IMR-90 (cell line): ENCODE results near the gene ZNF37A. TPM values are rescaled to one million over a fixed set of nuclear protein-coding genes. Genes with fewer than 3 reads are reported as not detected.

Experiments
- ATAC-seq: fragments of 200-7000 bp; cut with Tn5 transposase; 2 replicates; pipeline ENCODE4 v1.9.1; 2020; ENCODE audit warnings: low read depth, mild to moderate bottlenecking, moderate library complexity
- BruUV-seq: library from RNA; stranded (reverse); fragments of 400-500 nt; replicated peaks from 2 replicates; lab custom pipeline; 2021; lab: Mats Ljungman, UMichigan
- CTCF ChIA-PET: fragments of 300-600 bp; formaldehyde crosslinking; extraction: SDS; loops from one replicate; lab custom pipeline; 2021; ENCODE audit warnings: antibody characterized with exemption; lab: Yijun Ruan, JAX
- POLR2A ChIA-PET: fragments of 300-600 bp; sonication (Branson Sonifier 250); formaldehyde crosslinking; loops from one replicate; lab custom pipeline; 2022; ENCODE audit warnings: antibody characterized with exemption; ENCODE audit not compliant: unreplicated experiment; lab: Charles Lee
- DNase-seq: peaks from one replicate; pipeline ENCODE4 v3.0.0; 2013
- H2AFZ ChIP-seq: replicated peaks from 2 replicates; pipeline ENCODE3; 2013; ENCODE audit warnings: low read length, mild to moderate bottlenecking; ENCODE audit not compliant: poor library complexity
- H2AK5ac ChIP-seq: 2 replicates; pipeline ENCODE4 v1.6.1; 2013; ENCODE audit warnings: low read depth, low read length, inconsistent platforms
- H2AK9ac ChIP-seq: replicated peaks from 2 replicates; pipeline ENCODE3; 2013; ENCODE audit warnings: mild to moderate bottlenecking, low read depth, low read length, moderate library complexity; ENCODE audit not compliant: poor library complexity
- H2BK120ac ChIP-seq: 2 replicates; pipeline ENCODE4 v1.6.1; 2013; ENCODE audit warnings: low read depth, low read length, inconsistent platforms
- H2BK15ac ChIP-seq: 3 replicates; pipeline ENCODE4 v1.6.1; 2013; ENCODE audit warnings: low read depth, low read length, inconsistent platforms
- H2BK20ac ChIP-seq: 2 replicates; pipeline ENCODE4 v1.6.1; 2013; ENCODE audit warnings: low read depth, mild to moderate bottlenecking, inconsistent platforms, low read length, moderate library complexity
- H2BK5ac ChIP-seq: 2 replicates; pipeline ENCODE4 v1.6.1; 2013; ENCODE audit warnings: mild to moderate bottlenecking, low read depth, low read length, inconsistent platforms; ENCODE audit not compliant: poor library complexity, severe bottlenecking
- H3K14ac ChIP-seq: replicated peaks from 2 replicates; pipeline ENCODE4 v1.6.1; 2013; ENCODE audit warnings: low read depth, low read length, inconsistent platforms
- H3K18ac ChIP-seq: 2 replicates; pipeline ENCODE4 v1.6.1; 2013; ENCODE audit warnings: low read depth, low read length, control low read depth
- H3K23ac ChIP-seq: 2 replicates; pipeline ENCODE4 v1.6.1; 2013; ENCODE audit warnings: low read depth, low read length, inconsistent platforms
- H3K27ac ChIP-seq: 2 replicates; pipeline ENCODE4 v1.5.1; 2013; ENCODE audit warnings: mild to moderate bottlenecking, control low read depth, low read length; ENCODE audit not compliant: insufficient read depth
- H3K27me3 ChIP-seq: 2 replicates; pipeline ENCODE4 v1.6.1; 2013; ENCODE audit warnings: low read length; ENCODE audit not compliant: control insufficient read depth, insufficient read depth
- H3K36me3 ChIP-seq: 2 replicates; pipeline ENCODE4 v1.6.1; 2013; ENCODE audit warnings: low read length, mixed read lengths; ENCODE audit not compliant: control insufficient read depth, insufficient read depth
- H3K4ac ChIP-seq: 2 replicates; pipeline ENCODE4 v1.6.1; 2013; ENCODE audit warnings: low read depth, low read length, inconsistent platforms
- H3K4me1 ChIP-seq: 2 replicates; pipeline ENCODE4 v1.6.1; 2013; ENCODE audit warnings: low read length, mixed read lengths; ENCODE audit not compliant: control insufficient read depth, insufficient read depth
- H3K4me2 ChIP-seq: 2 replicates; pipeline ENCODE4 v1.6.1; 2013; ENCODE audit warnings: low read depth, mild to moderate bottlenecking, control low read depth, low read length, moderate library complexity
- H3K4me3 ChIP-seq: 2 replicates; pipeline ENCODE4 v1.5.1; 2013; ENCODE audit warnings: low read depth, mild to moderate bottlenecking, control low read depth, low read length, moderate library complexity; ENCODE audit not compliant: insufficient read depth
- H3K56ac ChIP-seq: 2 replicates; pipeline ENCODE4 v1.6.1; 2013; ENCODE audit warnings: low read length, inconsistent platforms; ENCODE audit not compliant: insufficient read depth; ENCODE audit errors: extremely low read depth
- H3K79me1 ChIP-seq, 2 experiments: 2 replicates each; pipeline ENCODE4 v1.6.1; 2013; ENCODE audit warnings: low read length in 2 of 2, inconsistent platforms in 1 of 2, low read depth in 1 of 2
- H3K9ac ChIP-seq: 2 replicates; pipeline ENCODE4 v1.6.1; 2013; ENCODE audit warnings: low read depth, low read length, control low read depth
- H3K9me1 ChIP-seq: 2 replicates; pipeline ENCODE4 v1.6.1; 2013; ENCODE audit warnings: low read length, inconsistent platforms; ENCODE audit not compliant: insufficient read depth
- H3K9me3 ChIP-seq: 2 replicates; pipeline ENCODE4 v1.6.1; 2013; ENCODE audit warnings: low read length; ENCODE audit not compliant: control insufficient read depth, insufficient read depth
- H4K20me1 ChIP-seq: 2 replicates; pipeline ENCODE4 v1.6.1; 2013; ENCODE audit warnings: low read length, inconsistent platforms; ENCODE audit not compliant: insufficient read depth
- H4K5ac ChIP-seq: 2 replicates; pipeline ENCODE4 v1.6.1; 2013; ENCODE audit warnings: mild to moderate bottlenecking, low read depth, low read length, control low read depth
- H4K8ac ChIP-seq, 2 experiments: 2 replicates each; pipeline ENCODE4 v1.6.1; 2013; ENCODE audit warnings: low read depth in 2 of 2, low read length in 2 of 2, control low read depth in 1 of 2, inconsistent platforms in 1 of 2
- H4K91ac ChIP-seq: 2 replicates; pipeline ENCODE4 v1.6.1; 2013; ENCODE audit warnings: low read depth, low read length, inconsistent platforms; ENCODE audit not compliant: insufficient read depth
- BHLHE40 ChIP-seq: fragments of 150-350 bp; IDR thresholded peaks from 2 replicates; pipeline ENCODE4 v1.6.1; 2016; ENCODE audit warnings: mild to moderate bottlenecking, low read depth, low read length
- CHD1 ChIP-seq: IDR thresholded peaks from 2 replicates; pipeline ENCODE4 v1.6.1; 2012; ENCODE audit warnings: low read depth, low read length, improper control_type of control experiment
- ELK1 ChIP-seq: fragments of 150-350 bp; IDR thresholded peaks from 2 replicates; pipeline ENCODE4 v1.6.1; 2016; ENCODE audit warnings: low read depth, mild to moderate bottlenecking, low read length, moderate library complexity, borderline replicate concordance
- FOS ChIP-seq: fragments of 150-350 bp; IDR thresholded peaks from 2 replicates; pipeline ENCODE4 v1.6.1; 2016; ENCODE audit warnings: low read depth, low read length
- MAFK ChIP-seq: IDR thresholded peaks from 2 replicates; pipeline ENCODE4 v1.6.1; 2012; ENCODE audit warnings: low read depth, low read length, improper control_type of control experiment
- MAZ ChIP-seq: IDR thresholded peaks from 2 replicates; pipeline ENCODE4 v1.6.1; 2012; ENCODE audit warnings: low read depth, mild to moderate bottlenecking, low read length, improper control_type of control experiment, moderate library complexity, borderline replicate concordance
- RCOR1 ChIP-seq: IDR thresholded peaks from 2 replicates; pipeline ENCODE4 v1.6.1; 2012; ENCODE audit warnings: mild to moderate bottlenecking, low read length, improper control_type of control experiment; ENCODE audit not compliant: insufficient replicate concordance
- SMC3 ChIP-seq: fragments of 150-350 bp; IDR thresholded peaks from 2 replicates; pipeline ENCODE4 v1.6.1; 2016; ENCODE audit warnings: low read depth, mild to moderate bottlenecking, antibody characterized with exemption, low read length, moderate library complexity
- dilution Hi-C: fragments of 300-500 bp; cut with HindIII; formaldehyde crosslinking; loops from one replicate; pipeline ENCODE4 v1.14.3; 2018; ENCODE audit warnings: low sequenced_read_pairs; ENCODE audit not compliant: unreplicated experiment
- in situ Hi-C: fragments of 300-500 bp; cut with MboI; formaldehyde crosslinking; loops from 3 replicates; pipeline ENCODE4 v1.14.3; 2019; ENCODE audit warnings: low sequenced_read_pairs, inconsistent platforms, mixed read lengths
- intact Hi-C: fragments of 100-400 bp; cut with micrococcal nuclease; formaldehyde crosslinking; loops from 2 replicates; pipeline ENCODE4 v1.10.0; 2022
- polyA plus RNA-seq, 3 experiments: library from polyadenylated mRNA; depleted of rRNA; stranded (reverse); fragments of >200 nt; gene quantifications; 2 replicates each; pipeline ENCODE4 v1.2.3, GENCODE V29; 2012; ENCODE audit warnings: low replicate concordance in 1 of 3
- total RNA-seq: library from RNA; depleted of rRNA; stranded (reverse); fragments of >200 nt; gene quantifications from 2 replicates; pipeline ENCODE4 v1.2.3, GENCODE V29; 2012

Gene ZNF37A
- total and polyA plus RNA-seq, 2 of the 4 experiments (the other 2 are of a cell fraction): 5.5 to 8.6 TPM

- intact Hi-C loops: no loop called here
- Histone ChIP-seq H2BK5ac (no peak overlapping the region), H2AK9ac (no peak overlapping the region), H3K23ac (no peak overlapping the region), H4K5ac (no peak overlapping the region), H4K20me1 (no peaks in the 10 kb centered on the region), H4K91ac (no peak overlapping the region), H3K9me3 (no peaks in the 10 kb centered on the region; the same call in 1 of the 2 replicates), H4K8ac (no peak overlapping the region), H3K14ac (no peak overlapping the region), H3K27ac (no peak overlapping the region), H2BK120ac (no peak overlapping the region), H3K4ac (no peak overlapping the region), H2AK5ac (no peak overlapping the region), H3K36me3 (no peaks in the 10 kb centered on the region), H3K9ac (no peak overlapping the region), H3K18ac (no peak overlapping the region), H2BK20ac (no peak overlapping the region), H3K4me1 (peaks cover 1% of the 10 kb centered on the region; the same call in 1 of the 2 replicates), H3K79me1 (no peaks in the 10 kb centered on the region), H3K9me1 (no peaks in the 10 kb centered on the region), H2BK15ac (no peak overlapping the region), H2AFZ (no peak overlapping the region), H3K56ac (no peak overlapping the region), H3K27me3 (no peaks in the 10 kb centered on the region), H3K4me2 (no peak overlapping the region), H3K4me3 (no peak overlapping the region)
- no TSS peak for BruUV-seq
- POLR2A ChIA-PET: no interaction called here
- in situ Hi-C loops: no loop called here
- dilution Hi-C loops: no loop called here
- CTCF ChIA-PET: no interaction called here
- TF ChIP-seq MAZ (no peak), ELK1 (no peak), SMC3 (no peak), RCOR1 (no peak), FOS (no peak), BHLHE40 (no peak), MAFK (no peak), CHD1 (no peak)
- DNase-seq (no peak), ATAC-seq (no peak)
Measured at GRCh38 chr10:38072552-38072951, 21.6 kb upstream of the ZNF37A start.
